OCI-LY3 (cell line): ENCODE measurements around the gene B3GNT4.

Experiments
- H2AFZ ChIP-seq: fragments of 200-600, 300-600 bp; shearing (Covaris generic); 2 replicates; pipeline ENCODE4 v1.6.0; 2014; ENCODE audit warnings: antibody characterized with exemption, low read depth, low read length
- H3K27ac ChIP-seq: fragments of 200-600, 300-600 bp; sonication (generic); 2 replicates; pipeline ENCODE4 v1.5.1; 2014; ENCODE audit warnings: mild to moderate bottlenecking, low read length, moderate library complexity, mixed read lengths
- H3K27me3 ChIP-seq: fragments of 200-600, 300-600 bp; sonication (generic); 2 replicates; pipeline ENCODE4 v1.6.1; 2014; ENCODE audit warnings: low read depth, low read length, mixed read lengths
- H3K36me3 ChIP-seq: fragments of 200-600, 300-600 bp; sonication (generic); replicated peaks from 2 replicates; pipeline ENCODE3; 2014; ENCODE audit warnings: low read depth, low read length, mixed read lengths
- H3K4me1 ChIP-seq: fragments of 300-600, 200-600 bp; sonication (generic); 2 replicates; pipeline ENCODE4 v1.6.1; 2014; ENCODE audit warnings: low read length, mixed read lengths
- H3K4me2 ChIP-seq: fragments of 200-600, 300-600 bp; sonication (generic); 2 replicates; pipeline ENCODE4 v1.6.1; 2014; ENCODE audit warnings: low read length, mixed read lengths
- H3K4me3 ChIP-seq: fragments of 300-600, 200-600 bp; sonication (generic); 2 replicates; pipeline ENCODE4 v1.5.1; 2014; ENCODE audit warnings: antibody characterized with exemption, mild to moderate bottlenecking, low read length, moderate library complexity
- H3K79me2 ChIP-seq: fragments of 300-600, 200-600 bp; shearing (Covaris generic); 2 replicates; pipeline ENCODE4 v1.6.1; 2014; ENCODE audit warnings: mild to moderate bottlenecking, low read length, mixed read lengths
- H3K9ac ChIP-seq: fragments of 300-600, 200-600 bp; shearing (Covaris generic); 2 replicates; pipeline ENCODE4 v1.6.0; 2014; ENCODE audit warnings: mild to moderate bottlenecking, low read length, moderate library complexity
- H3K9me3 ChIP-seq: fragments of 200-600, 300-600 bp; shearing (Covaris generic); 2 replicates; pipeline ENCODE4 v1.6.1; 2014; ENCODE audit warnings: low read length, mixed read lengths; ENCODE audit not compliant: insufficient read depth
- H4K20me1 ChIP-seq: fragments of 200-600, 300-600 bp; sonication (generic); 2 replicates; pipeline ENCODE4 v1.6.1; 2016; ENCODE audit warnings: low read length, mixed read lengths; ENCODE audit not compliant: insufficient read depth
- EZH2phosphoT487 ChIP-seq: fragments of 200-600 bp; shearing (Covaris generic); IDR thresholded peaks from 2 replicates; pipeline ENCODE4 v1.6.1; 2018; ENCODE audit warnings: antibody characterized with exemption, mixed run types, low read depth
- TF ChIP-seq, protein P1 (sequence below): fragments of 200-600, 300-600 bp; sonication (generic); IDR thresholded peaks from 2 replicates; pipeline ENCODE4 v1.5.1; 2014; ENCODE audit warnings: antibody characterized with exemption, low read length, low read depth

Gene B3GNT4

GRCh38 chr12:122228092-122228491, 24.6 kb downstream of the B3GNT4 start:
- no peak overlapping the region for H3K27ac ChIP-seq
- H3K79me2 ChIP-seq: peaks cover 27% of the 10 kb centered on the region
- no peaks in the 10 kb centered on the region for H3K27me3 ChIP-seq
- peaks cover 13% of the 10 kb centered on the region for H3K4me1 ChIP-seq
- no peaks in the 10 kb centered on the region for H4K20me1 ChIP-seq
- H3K9me3 ChIP-seq: no peaks in the 10 kb centered on the region
- H3K4me2 ChIP-seq: no peak overlapping the region
- no peak for TF ChIP-seq EZH2phosphoT487
- TF ChIP-seq, protein P1, sequence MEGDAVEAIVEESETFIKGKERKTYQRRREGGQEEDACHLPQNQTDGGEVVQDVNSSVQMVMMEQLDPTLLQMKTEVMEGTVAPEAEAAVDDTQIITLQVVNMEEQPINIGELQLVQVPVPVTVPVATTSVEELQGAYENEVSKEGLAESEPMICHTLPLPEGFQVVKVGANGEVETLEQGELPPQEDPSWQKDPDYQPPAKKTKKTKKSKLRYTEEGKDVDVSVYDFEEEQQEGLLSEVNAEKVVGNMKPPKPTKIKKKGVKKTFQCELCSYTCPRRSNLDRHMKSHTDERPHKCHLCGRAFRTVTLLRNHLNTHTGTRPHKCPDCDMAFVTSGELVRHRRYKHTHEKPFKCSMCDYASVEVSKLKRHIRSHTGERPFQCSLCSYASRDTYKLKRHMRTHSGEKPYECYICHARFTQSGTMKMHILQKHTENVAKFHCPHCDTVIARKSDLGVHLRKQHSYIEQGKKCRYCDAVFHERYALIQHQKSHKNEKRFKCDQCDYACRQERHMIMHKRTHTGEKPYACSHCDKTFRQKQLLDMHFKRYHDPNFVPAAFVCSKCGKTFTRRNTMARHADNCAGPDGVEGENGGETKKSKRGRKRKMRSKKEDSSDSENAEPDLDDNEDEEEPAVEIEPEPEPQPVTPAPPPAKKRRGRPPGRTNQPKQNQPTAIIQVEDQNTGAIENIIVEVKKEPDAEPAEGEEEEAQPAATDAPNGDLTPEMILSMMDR: no peak
- H3K9ac ChIP-seq: no peak overlapping the region
- H3K36me3 ChIP-seq: peaks cover 15% of the 10 kb centered on the region
- no peak overlapping the region for H2AFZ ChIP-seq
- H3K4me3 ChIP-seq: no peak overlapping the region

DNA sequence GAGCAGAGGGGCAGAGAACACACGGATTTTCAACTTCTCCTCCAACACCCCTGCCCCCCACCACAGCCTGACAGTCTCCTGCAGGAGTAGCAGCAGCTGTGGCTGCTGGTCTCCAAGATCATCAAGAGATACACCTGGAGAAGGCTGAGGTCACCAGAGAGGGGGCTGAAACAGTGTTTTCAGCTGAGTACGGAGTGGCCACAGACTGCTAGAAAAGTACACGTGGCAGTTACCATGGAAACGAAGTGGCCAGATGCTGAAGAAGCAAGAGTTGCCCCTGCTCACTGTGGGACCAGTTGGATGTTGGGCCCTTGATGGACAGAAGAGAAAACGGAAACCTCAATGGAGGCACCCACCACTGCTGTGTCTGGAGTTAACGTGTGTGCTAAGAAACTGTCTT, 27.3 kb downstream of the B3GNT4 start:
- Histone ChIP-seq H3K36me3 (peaks cover 15% of the 10 kb centered on the region), H3K79me2 (no peaks in the 10 kb centered on the region), H2AFZ (no peak overlapping the region), H3K27ac (no peak overlapping the region), H3K4me2 (no peak overlapping the region), H4K20me1 (no peaks in the 10 kb centered on the region), H3K4me1 (peaks cover 5% of the 10 kb centered on the region), H3K9me3 (no peaks in the 10 kb centered on the region), H3K27me3 (no peaks in the 10 kb centered on the region), H3K4me3 (no peak overlapping the region), H3K9ac (no peak overlapping the region)
- TF ChIP-seq, protein P1: no peak
- TF ChIP-seq EZH2phosphoT487: no peak

GRCh38 chr12:122232691-122233090, 29.2 kb downstream of the B3GNT4 start:
- Histone ChIP-seq H3K27me3 (no peaks in the 10 kb centered on the region), H3K4me2 (no peak overlapping the region), H3K4me3 (no peak overlapping the region), H4K20me1 (no peaks in the 10 kb centered on the region), H3K27ac (no peak overlapping the region), H3K36me3 (peaks cover 16% of the 10 kb centered on the region), H3K4me1 (no peaks in the 10 kb centered on the region), H3K79me2 (no peaks in the 10 kb centered on the region), H2AFZ (no peak overlapping the region), H3K9me3 (no peaks in the 10 kb centered on the region), H3K9ac (no peak overlapping the region)
- TF ChIP-seq, protein P1: no peak
- TF ChIP-seq EZH2phosphoT487: no peak

DNA sequence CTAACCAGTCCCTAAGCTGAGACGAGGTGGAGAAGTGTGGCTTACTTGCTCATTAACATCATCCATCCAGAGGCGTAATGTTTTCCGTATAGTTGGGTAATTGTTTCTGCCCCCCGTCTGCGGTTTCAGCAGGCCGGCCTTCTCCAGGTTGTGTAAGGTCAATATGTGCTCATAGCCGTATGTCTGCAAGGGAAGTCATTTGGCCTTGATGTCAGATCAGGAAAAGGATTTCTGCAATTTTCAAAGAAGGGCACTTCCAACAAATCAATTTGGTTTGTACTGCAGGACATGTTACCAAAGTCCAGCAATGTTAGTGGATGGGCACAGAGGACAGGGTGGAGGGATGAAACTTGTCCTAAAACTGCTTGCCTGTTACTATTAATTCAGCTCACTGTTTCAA, 32.2 kb downstream of the B3GNT4 start:
- Histone ChIP-seq H3K27ac (no peak overlapping the region), H2AFZ (no peak overlapping the region), H3K4me2 (no peak overlapping the region), H4K20me1 (no peaks in the 10 kb centered on the region), H3K36me3 (peaks cover 14% of the 10 kb centered on the region), H3K4me3 (no peak overlapping the region), H3K79me2 (no peaks in the 10 kb centered on the region), H3K9me3 (no peaks in the 10 kb centered on the region), H3K27me3 (no peaks in the 10 kb centered on the region), H3K4me1 (no peaks in the 10 kb centered on the region), H3K9ac (no peak overlapping the region)
- TF ChIP-seq, protein P1: no peak
- TF ChIP-seq EZH2phosphoT487: no peak
